Measurements from ENCODE around the gene GIMAP6.
"Not testable (repeated sequence)": the region's sequence is repeated elsewhere in the genome, so short reads cannot be mapped to it uniquely, and the experiment has no call there.

Gene GIMAP6

GRCh38 chr7:150665089-150665748 lies 33.0 kb upstream of the GIMAP6 start:
- H3K36me3 ChIP-seq (ENCODE audit: insufficient read depth), result no peaks in the 10 kb centered on the region
- H3K4me2 ChIP-seq, result no peak overlapping the region
- no peaks in the 10 kb centered on the region for H4K20me1 ChIP-seq (ENCODE audit: insufficient read depth)
- no peaks in the 10 kb centered on the region for H3K79me2 ChIP-seq (ENCODE audit: insufficient read depth, low read depth)
- no peak overlapping the region for H3K4me3 ChIP-seq (IDR thresholded peaks at IDR 0.05; ENCODE audit: insufficient read depth, low read depth, low read length)
- H3K27me3 ChIP-seq (ENCODE audit: insufficient read depth, low read depth), result no peaks in the 10 kb centered on the region
- no peaks in the 10 kb centered on the region for H3K4me1 ChIP-seq (ENCODE audit: low read depth, poor library complexity, severe bottlenecking)
- H3K27ac ChIP-seq, result no peak overlapping the region
- no peak overlapping the region for H3K9ac ChIP-seq
- H2AFZ ChIP-seq (ENCODE audit: low read depth), result no peak overlapping the region
- no peak for TF ChIP-seq CTCF (conservative IDR thresholded peaks at IDR 0.05; ENCODE audit: low read depth, low read length)

GRCh38 chr7:150663802-150664494 lies 31.8 kb upstream of the GIMAP6 start:
- Histone ChIP-seq H3K27me3 (ENCODE audit: insufficient read depth, low read depth) (no peaks in the 10 kb centered on the region), H2AFZ (ENCODE audit: low read depth) (no peak overlapping the region), H3K9ac (no peak overlapping the region), H3K4me1 (ENCODE audit: low read depth, poor library complexity, severe bottlenecking) (no peaks in the 10 kb centered on the region), H3K4me2 (no peak overlapping the region), H3K79me2 (ENCODE audit: insufficient read depth, low read depth) (no peaks in the 10 kb centered on the region), H3K36me3 (ENCODE audit: insufficient read depth) (no peaks in the 10 kb centered on the region), H4K20me1 (ENCODE audit: insufficient read depth) (no peaks in the 10 kb centered on the region), H3K4me3 (IDR thresholded peaks at IDR 0.05; ENCODE audit: insufficient read depth, low read depth, low read length) (no peak overlapping the region), H3K27ac (no peak overlapping the region)
- TF ChIP-seq CTCF (conservative IDR thresholded peaks at IDR 0.05; ENCODE audit: low read depth, low read length), result no peak

- H3K9ac ChIP-seq; H3K27ac ChIP-seq; H3K36me3 ChIP-seq (ENCODE audit: insufficient read depth); H3K4me2 ChIP-seq; H3K4me3 ChIP-seq (IDR thresholded peaks at IDR 0.05; ENCODE audit: insufficient read depth, low read depth, low read length); H3K27me3 ChIP-seq (ENCODE audit: insufficient read depth, low read depth); H4K20me1 ChIP-seq (ENCODE audit: insufficient read depth); H2AFZ ChIP-seq (ENCODE audit: low read depth); H3K79me2 ChIP-seq (ENCODE audit: insufficient read depth, low read depth); H3K4me1 ChIP-seq (ENCODE audit: low read depth, poor library complexity, severe bottlenecking): not testable (repeated sequence)
These were observed 30.6 kb upstream of the GIMAP6 start for GRCh38 chr7:150662821-150663220.

- Histone ChIP-seq H3K27ac (no peak overlapping the region), H3K9ac (no peak overlapping the region)
These were observed 28.9 kb upstream of the GIMAP6 start for GRCh38 chr7:150660939-150661613.

More at GRCh38 chr7:150660939-150661613, 28.9 kb upstream of the GIMAP6 start:
- Histone ChIP-seq H3K27me3 (ENCODE audit: insufficient read depth, low read depth) (no peaks in the 10 kb centered on the region), H3K4me2 (no peak overlapping the region), H4K20me1 (ENCODE audit: insufficient read depth) (no peaks in the 10 kb centered on the region), H3K79me2 (ENCODE audit: insufficient read depth, low read depth) (no peaks in the 10 kb centered on the region), H2AFZ (ENCODE audit: low read depth) (no peak overlapping the region), H3K4me3 (IDR thresholded peaks at IDR 0.05; ENCODE audit: insufficient read depth, low read depth, low read length) (no peak overlapping the region), H3K4me1 (ENCODE audit: low read depth, poor library complexity, severe bottlenecking) (no peaks in the 10 kb centered on the region), H3K36me3 (ENCODE audit: insufficient read depth) (no peaks in the 10 kb centered on the region)
- TF ChIP-seq CTCF (conservative IDR thresholded peaks at IDR 0.05; ENCODE audit: low read depth, low read length), result no peak
